Thymus (tissue), 11 donors: Measurements from ENCODE around the gene EPHA3. TPM values are rescaled to one million over a fixed set of nuclear protein-coding genes. Genes with fewer than 3 reads are reported as not detected.

ENCODE experiments used
- DNase-seq, 9 donors: peaks; one replicate each; pipeline ENCODE4 v3.0.0-alpha.2; 2013; ENCODE audit warnings: low spot score in 9 of 9, low read depth in 6 of 9, missing footprints in 1 of 9
- H3K27ac ChIP-seq, 2 donors: one replicate each; pipeline ENCODE4 v1.5.1; 2013; ENCODE audit warnings: control low read depth in 1 of 2, low read depth in 1 of 2, low read length in 1 of 2, mild to moderate bottlenecking in 1 of 2, moderate library complexity in 1 of 2
- H3K27me3 ChIP-seq, 2 donors: one replicate each; pipeline ENCODE4 v1.5.1; 2013; ENCODE audit warnings: low read length in 1 of 2; ENCODE audit not compliant: control insufficient read depth in 2 of 2, insufficient read depth in 1 of 2
- H3K36me3 ChIP-seq, 2 donors: one replicate each; pipeline ENCODE4 v1.5.1; 2013; ENCODE audit warnings: low read length in 1 of 2, mild to moderate bottlenecking in 1 of 2, moderate library complexity in 1 of 2; ENCODE audit not compliant: control insufficient read depth in 2 of 2, insufficient read depth in 2 of 2
- H3K4me1 ChIP-seq, 2 donors: one replicate each; pipeline ENCODE4 v1.5.1; 2013; ENCODE audit warnings: low read length in 2 of 2; ENCODE audit not compliant: control insufficient read depth in 2 of 2, insufficient read depth in 2 of 2
- H3K4me3 ChIP-seq, 2 donors: one replicate each; pipeline ENCODE4 v1.5.1; 2013; ENCODE audit warnings: low read length in 2 of 2, control low read depth in 1 of 2, mild to moderate bottlenecking in 1 of 2
- H3K9me3 ChIP-seq, 2 donors: one replicate each; pipeline ENCODE4 v1.5.1; 2013; ENCODE audit warnings: low read length in 1 of 2, mild to moderate bottlenecking in 1 of 2; ENCODE audit not compliant: control insufficient read depth in 2 of 2, insufficient read depth in 1 of 2
- WGBS: extraction: QIAGEN DNeasy Blood & Tissue Kit; methylation state at CpG from one replicate; pipeline ENCODE4 v1.1.7; 2013; 5-methylcytosine and 5-hydroxymethylcytosine counted together
- polyA plus RNA-seq: library from polyadenylated mRNA; stranded (reverse); fragments of 200-250 nt; gene quantifications from one replicate; pipeline ENCODE4 v1.2.3, GENCODE V29; 2013
- total RNA-seq: library from RNA; stranded (reverse); fragments of 120-200 nt; gene quantifications from one replicate; pipeline ENCODE4 v1.2.4, GENCODE V29; 2013
- donor health status: healthy.

The EPHA3 gene
- total and polyA plus RNA-seq, 2 donors: 0.73 to 1.9 TPM

GRCh38 chr3:89488800-89489580, 381.6 kb downstream of the EPHA3 start:
- H3K27ac ChIP-seq: no peak overlapping the region
- H3K4me1 ChIP-seq: no peaks in the 10 kb centered on the region
- H3K36me3 ChIP-seq: no peaks in the 10 kb centered on the region
- H3K27me3 ChIP-seq: no peaks in the 10 kb centered on the region
- DNase-seq: no peak
- no peaks in the 10 kb centered on the region for H3K9me3 ChIP-seq
- WGBS: 90% methylated on average over 4 of the region's 4 CpGs
- H3K4me3 ChIP-seq: no peak overlapping the region

- no peak overlapping the region for H3K4me3 ChIP-seq
- WGBS: 98% methylated on average over 4 of the region's 4 CpGs
- no peaks in the 10 kb centered on the region for H3K27me3 ChIP-seq
- no peaks in the 10 kb centered on the region for H3K36me3 ChIP-seq
- no peak for DNase-seq
- no peak overlapping the region for H3K27ac ChIP-seq
- no peaks in the 10 kb centered on the region for H3K4me1 ChIP-seq
- H3K9me3 ChIP-seq: no peaks in the 10 kb centered on the region
Measured at GRCh38 chr3:89490129-89490528, 382.7 kb downstream of the EPHA3 start.

- H3K4me1 ChIP-seq: no peaks in the 10 kb centered on the region
- H3K36me3 ChIP-seq: no peaks in the 10 kb centered on the region
- no peaks in the 10 kb centered on the region for H3K9me3 ChIP-seq
- no peak for DNase-seq
- H3K4me3 ChIP-seq: no peak overlapping the region
- no peaks in the 10 kb centered on the region for H3K27me3 ChIP-seq
- H3K27ac ChIP-seq: no peak overlapping the region
- WGBS: 69% methylated on average over 4 of the region's 4 CpGs
Measured at GRCh38 chr3:89494734-89495133, 387.3 kb downstream of the EPHA3 start.

GRCh38 chr3:89503891-89504391, 396.5 kb downstream of the EPHA3 start:
- Histone ChIP-seq H3K36me3 (no peaks in the 10 kb centered on the region), H3K27ac (no peak overlapping the region), H3K4me3 (no peak overlapping the region), H3K4me1 (no peaks in the 10 kb centered on the region), H3K9me3 (no peaks in the 10 kb centered on the region), H3K27me3 (no peaks in the 10 kb centered on the region)
- no peak for DNase-seq
- 83% methylated on average over 2 of the region's 2 CpGs for WGBS

- DNase-seq: no peak
- H3K4me1 ChIP-seq: no peaks in the 10 kb centered on the region
- H3K4me3 ChIP-seq: no peak overlapping the region
- WGBS: 81% methylated on average over 4 of the region's 4 CpGs
- no peaks in the 10 kb centered on the region for H3K27me3 ChIP-seq
- no peaks in the 10 kb centered on the region for H3K36me3 ChIP-seq
- no peaks in the 10 kb centered on the region for H3K9me3 ChIP-seq
- H3K27ac ChIP-seq: no peak overlapping the region
Measured at GRCh38 chr3:89504432-89504831, 397.0 kb downstream of the EPHA3 start.

- H3K36me3 ChIP-seq: no peaks in the 10 kb centered on the region
- 88% methylated on average over 3 of the region's 3 CpGs for WGBS
- H3K27me3 ChIP-seq: no peaks in the 10 kb centered on the region
- no peaks in the 10 kb centered on the region for H3K9me3 ChIP-seq
- DNase-seq: no peak
- no peaks in the 10 kb centered on the region for H3K4me1 ChIP-seq
- no peak overlapping the region for H3K4me3 ChIP-seq
- no peak overlapping the region for H3K27ac ChIP-seq
Measured at GRCh38 chr3:89506462-89507103, 399.2 kb downstream of the EPHA3 start.

- Histone ChIP-seq H3K9me3 (no peaks in the 10 kb centered on the region), H3K27ac (no peak overlapping the region), H3K27me3 (no peaks in the 10 kb centered on the region), H3K36me3 (no peaks in the 10 kb centered on the region), H3K4me1 (no peaks in the 10 kb centered on the region), H3K4me3 (no peak overlapping the region)
- WGBS: 91% methylated on average over 1 of the region's 1 CpG
- no peak for DNase-seq
Measured at GRCh38 chr3:89521328-89521727, 413.9 kb downstream of the EPHA3 start.

GRCh38 chr3:89522155-89522554, 414.7 kb downstream of the EPHA3 start:
- H3K9me3 ChIP-seq: no peaks in the 10 kb centered on the region
- 93% methylated on average over 2 of the region's 2 CpGs for WGBS
- H3K27me3 ChIP-seq: no peaks in the 10 kb centered on the region
- no peak overlapping the region for H3K4me3 ChIP-seq
- DNase-seq: no peak
- no peaks in the 10 kb centered on the region for H3K36me3 ChIP-seq
- H3K27ac ChIP-seq: no peak overlapping the region
- H3K4me1 ChIP-seq: no peaks in the 10 kb centered on the region

GRCh38 chr3:89525609-89526008, 418.2 kb downstream of the EPHA3 start:
- WGBS: 91% methylated on average over 2 of the region's 2 CpGs
- Histone ChIP-seq H3K27ac (no peak overlapping the region), H3K4me3 (no peak overlapping the region), H3K27me3 (no peaks in the 10 kb centered on the region), H3K36me3 (no peaks in the 10 kb centered on the region), H3K4me1 (no peaks in the 10 kb centered on the region), H3K9me3 (no peaks in the 10 kb centered on the region)
- no peak for DNase-seq
